Stimulated activated CD4-positive, alpha-beta T cell treated with anti-CD3 and anti-CD28 coated beads, TNF-alpha, amount 100 ng/mL, for 1 hour (primary cell): ENCODE measurements around the gene TRMU.

Experiments used
- DNase-seq, 3 donors: peaks; one replicate each; pipeline ENCODE4 v3.0.0-alpha.2; 2020; ENCODE audit warnings: low read depth in 3 of 3, low spot score in 1 of 3

TRMU gene

DNA sequence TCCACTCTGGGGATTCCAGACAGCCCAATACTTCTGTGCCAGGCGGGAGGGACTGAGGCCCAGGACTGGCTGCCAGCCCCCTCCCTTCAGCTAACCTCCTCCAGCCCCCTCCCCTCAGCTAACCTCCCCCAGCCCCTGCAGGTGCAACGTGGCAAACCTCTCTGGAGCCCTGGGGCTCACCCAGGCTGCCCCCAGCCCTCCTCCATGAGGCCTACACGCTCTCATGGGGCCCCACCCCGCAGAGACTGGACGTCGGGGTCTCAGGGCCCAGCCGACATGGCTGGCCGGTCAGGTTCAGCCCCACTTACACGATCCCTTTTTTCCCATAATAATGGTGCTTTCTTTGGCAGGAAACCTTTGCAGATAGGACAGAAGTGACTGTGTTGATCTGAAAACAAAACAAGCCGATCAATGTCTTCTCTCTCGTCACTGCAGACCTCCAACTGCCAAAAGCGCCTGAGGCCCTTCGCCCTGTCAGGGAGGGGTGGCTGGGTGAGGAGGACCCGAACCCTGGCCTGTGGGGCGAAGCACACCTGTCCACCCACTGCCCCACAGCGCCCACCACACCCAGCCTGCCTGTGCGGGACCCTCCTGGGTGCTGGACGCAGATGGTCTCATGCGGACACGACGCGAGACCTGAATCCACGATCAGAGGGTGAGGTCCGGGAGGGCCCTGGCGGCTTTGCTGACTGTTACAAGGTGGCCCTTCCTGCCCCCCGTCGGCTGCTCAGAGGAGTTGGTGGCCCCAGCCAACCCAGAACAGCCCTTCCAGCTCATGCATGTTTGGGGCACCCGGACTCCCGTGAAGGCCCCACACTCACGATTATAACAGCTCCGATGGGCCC, 33.6 kb downstream of the TRMU start:
- no peak for DNase-seq

- DNase-seq, result no peak
Observed at GRCh38 chr22:46369716-46370583, 34.4 kb downstream of the TRMU start.

DNA sequence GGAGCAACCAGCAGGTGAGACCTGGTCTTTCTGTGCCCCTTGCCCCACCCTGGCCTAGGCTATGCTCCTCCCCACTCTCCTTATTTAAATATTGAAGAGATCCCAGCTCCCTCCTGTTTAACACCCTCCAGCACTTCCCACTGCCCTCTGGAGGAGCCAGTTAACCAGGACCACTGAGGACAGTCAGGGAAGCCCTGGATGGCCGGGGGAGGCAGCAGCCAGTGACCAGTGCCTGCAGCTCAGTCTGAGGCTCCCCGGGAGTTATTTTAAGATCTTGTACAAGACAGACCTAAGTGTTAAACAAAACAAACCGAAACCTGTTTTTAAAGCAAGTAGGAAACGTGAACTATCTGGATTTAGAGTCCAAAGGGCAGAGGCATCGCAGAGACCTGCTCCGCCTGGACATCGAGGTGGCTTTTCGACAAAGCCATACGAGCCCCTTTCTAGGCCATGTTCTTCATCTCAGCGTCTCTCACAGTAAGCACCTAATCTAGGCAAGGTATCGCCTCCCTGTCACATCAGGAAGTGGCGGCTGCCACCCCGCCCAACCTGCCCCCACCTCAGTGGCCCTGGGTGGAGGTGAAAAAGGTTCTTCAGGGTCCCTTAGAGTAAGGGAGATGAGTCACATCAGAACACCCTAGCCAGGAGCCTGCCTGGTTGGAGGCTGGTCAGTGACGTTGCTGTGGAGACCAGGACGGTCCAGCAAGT, 35.2 kb downstream of the TRMU start:
- DNase-seq, result no peak

- DNase-seq, result no peak
Observed at GRCh38 chr22:46371623-46372226, 36.2 kb downstream of the TRMU start.

DNA sequence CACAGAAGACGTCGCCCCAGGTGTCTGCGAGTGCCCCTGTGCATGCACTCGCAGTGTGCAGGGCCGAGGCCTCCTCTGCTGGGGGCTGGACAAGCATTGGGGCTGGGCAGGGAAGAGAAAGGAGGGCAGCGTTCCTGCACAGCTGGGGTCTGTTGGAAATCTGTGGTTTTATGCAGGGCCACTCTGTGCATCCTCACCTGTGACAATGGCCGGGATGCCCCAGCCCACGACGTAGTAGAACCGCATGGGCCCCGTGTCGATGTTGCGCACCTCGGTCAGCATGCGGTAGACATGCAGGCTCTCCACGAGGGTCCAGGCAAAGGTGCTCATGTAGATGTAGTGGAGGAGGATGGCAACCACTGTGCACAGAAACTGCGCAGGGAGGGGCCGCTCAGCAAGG, 37.2 kb downstream of the TRMU start:
- DNase-seq, result no peak

DNA sequence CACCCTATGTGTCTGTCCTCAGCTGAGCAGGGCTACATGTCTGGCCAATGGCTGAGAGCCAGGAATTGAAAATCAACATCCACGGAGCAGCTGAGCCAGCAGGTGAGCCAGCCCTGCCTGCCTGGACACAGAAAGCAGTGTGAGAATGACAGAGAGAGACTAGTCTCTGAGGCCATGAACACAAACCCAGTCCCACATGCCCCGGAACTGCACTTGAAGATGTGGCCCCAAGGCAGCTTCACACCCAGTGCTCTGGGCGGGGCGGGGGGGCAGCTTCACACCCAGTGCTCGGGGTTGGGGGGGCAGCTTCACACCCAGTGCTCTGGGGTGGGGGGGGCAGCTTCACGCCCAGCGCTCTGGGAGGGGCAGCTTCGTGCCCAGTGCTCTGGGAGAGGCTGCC, 37.6 kb downstream of the TRMU start:
- DNase-seq, result no peak

DNA sequence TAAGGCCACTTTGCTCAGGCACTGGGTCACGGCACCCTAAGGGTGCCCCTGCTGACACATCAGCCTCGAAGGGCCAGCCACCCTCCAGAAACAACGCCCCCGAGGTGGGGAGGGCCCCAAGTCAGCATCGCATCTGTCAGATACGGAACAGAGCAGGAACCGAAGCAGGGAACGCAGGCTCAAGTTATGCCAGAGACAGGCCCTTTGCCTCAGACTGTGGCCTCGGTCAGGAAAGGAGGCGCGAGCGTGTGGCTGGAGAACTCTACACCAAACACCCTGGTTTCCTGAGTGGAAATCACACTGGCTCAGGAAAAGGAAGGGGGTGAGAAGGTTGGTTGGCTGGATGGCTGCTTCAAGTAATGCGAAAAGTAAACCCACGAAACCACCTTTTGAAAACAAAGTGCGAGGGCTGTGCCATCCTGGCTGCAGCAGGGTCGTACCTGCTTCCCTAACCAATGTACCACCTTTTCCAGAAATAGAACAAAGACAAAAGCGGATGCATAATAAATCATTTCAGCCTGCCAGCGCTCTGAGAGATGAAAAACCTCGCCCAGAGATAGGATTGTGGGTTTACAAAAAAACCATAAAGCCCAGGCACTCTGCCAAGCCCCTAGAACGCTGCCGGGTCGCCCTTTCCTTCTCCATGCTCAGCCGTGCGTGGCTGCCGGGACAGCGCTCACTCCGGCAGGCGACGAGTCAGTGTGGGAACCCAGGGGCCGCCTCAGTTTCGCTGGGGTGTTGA, 38.6 kb downstream of the TRMU start:
- DNase-seq, result no peak

GRCh38 chr22:46374663-46375474, 39.4 kb downstream of the TRMU start:
- DNase-seq, result no peak

GRCh38 chr22:46376111-46376510, 40.6 kb downstream of the TRMU start:
- no peak for DNase-seq

GRCh38 chr22:46376908-46377524, 41.5 kb downstream of the TRMU start:
- no peak for DNase-seq

DNA sequence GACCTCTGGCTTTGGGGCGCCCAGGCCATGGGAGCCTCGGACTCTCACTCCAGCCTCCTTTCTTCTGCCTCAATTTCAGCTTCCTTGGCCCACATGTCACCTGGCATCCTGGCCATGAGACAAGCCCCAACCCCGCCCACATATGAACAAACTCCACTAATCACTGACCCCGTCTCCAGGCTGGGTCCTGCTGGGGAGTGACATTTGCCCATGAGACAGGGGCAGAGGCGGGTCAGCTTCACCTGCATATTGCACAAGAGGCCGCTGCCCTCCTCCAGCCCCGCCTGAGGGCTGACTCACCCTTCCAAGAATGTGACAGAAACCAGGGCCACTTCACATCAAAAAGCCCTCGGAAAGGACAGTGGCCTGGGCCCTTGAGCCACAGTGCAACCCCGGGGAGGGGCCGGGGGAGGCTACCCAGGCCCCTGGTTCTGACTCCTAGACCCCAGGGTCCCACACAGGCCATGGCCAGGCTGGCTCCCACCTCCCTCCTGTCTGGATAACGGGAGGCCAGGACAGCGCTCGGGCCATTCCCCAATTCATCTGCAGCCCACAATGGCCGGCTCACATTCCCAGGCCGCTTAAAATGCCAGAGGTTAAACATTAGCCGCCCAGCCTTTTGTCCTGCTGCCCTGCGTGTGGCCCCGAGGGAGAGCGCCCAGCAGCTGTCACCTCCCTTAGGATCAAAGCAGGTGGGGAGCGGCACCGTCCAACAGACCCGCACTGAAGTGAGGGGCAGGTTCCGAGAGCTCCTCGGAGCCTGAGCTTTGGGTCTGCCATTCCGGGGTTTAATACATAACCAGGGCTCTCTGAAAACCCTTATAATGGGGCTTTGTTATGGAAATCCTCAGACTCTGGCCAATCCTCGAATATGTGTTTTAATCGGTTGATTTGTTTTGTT, 42.3 kb downstream of the TRMU start:
- DNase-seq, result no peak

GRCh38 chr22:46378426-46379065, 43.0 kb downstream of the TRMU start:
- no peak for DNase-seq

DNA sequence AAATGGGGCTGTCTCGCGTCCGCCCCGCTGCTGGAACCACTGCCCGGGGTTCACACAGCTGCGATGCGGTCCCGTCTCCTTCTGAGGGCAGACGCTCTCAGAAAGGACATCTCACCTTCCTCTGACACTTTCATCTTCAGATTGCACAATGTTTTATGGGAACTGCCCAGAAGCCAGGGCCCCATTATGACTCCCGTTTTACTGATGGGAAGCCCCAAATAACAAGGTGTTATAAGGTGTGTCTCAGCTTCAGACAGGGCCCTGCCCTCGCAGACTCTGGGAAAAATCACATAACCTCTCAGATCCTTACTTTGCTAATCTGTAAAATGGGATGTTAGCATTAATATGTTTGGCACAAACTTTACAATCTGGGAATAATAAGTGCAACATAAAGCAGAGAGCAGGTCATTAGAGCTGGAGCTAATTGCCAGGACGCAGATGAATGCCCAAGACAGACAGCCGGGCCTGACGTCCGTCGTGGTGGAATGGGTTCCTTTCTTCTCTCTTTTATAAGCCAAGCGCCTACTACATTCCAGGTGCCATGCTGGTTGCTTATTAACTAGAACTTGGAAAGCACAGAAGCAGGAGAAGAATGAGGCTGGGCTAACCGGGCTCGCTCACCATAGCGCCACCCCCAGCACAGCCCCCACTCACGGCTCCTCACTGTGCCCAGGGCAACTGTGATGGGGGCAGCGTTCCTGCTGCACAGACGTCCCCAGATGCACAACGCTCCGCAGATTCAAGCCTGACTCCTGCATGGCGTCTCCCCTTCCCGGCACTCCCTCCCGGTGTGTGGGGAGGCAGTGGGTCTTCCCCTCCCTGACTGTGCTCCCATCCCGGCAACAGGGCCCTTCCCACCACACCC, 43.8 kb downstream of the TRMU start:
- DNase-seq, result no peak

GRCh38 chr22:46380069-46380468, 44.6 kb downstream of the TRMU start:
- no peak for DNase-seq

DNA sequence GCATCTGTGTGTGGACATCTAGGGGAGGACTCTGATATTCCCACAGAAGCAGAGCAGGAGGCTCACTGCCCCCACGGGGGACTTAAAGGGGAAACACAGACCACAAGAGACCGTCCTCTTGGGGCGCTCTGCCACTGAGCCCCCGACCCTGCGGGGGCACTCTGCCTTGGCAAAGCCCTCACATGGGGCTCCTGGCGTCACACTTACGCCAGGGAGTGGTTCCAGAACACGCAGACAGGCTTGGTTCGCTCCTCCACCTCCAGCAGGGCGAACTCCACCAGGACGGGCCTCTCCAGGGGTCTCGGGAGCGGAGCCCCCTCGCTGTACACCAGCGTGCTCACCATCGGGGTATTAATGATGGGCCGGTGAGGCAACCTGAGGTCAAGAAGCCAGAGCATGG, 45.1 kb downstream of the TRMU start:
- no peak for DNase-seq

DNA sequence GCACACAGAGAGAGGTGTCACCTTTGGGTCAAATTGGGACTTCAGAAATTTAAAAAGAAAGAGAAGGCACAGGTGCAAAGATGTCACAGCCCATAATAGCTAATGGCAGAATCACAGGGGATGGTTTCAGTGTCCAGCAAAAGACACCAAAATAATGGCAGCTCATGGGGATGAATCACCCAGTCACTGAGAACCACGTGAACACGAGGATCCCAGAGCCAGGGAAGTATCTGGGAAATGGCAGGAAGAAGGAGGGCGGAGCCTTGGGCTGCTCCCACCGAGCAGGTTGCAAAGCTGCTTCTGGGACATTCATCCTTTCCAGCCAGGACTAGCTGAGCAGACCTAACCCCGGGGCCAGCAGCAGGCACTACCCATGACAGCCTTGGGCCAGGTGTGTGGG, 45.6 kb downstream of the TRMU start:
- no peak for DNase-seq

- DNase-seq, result no peak
Observed at GRCh38 chr22:46381731-46382130, 46.2 kb downstream of the TRMU start.
